NB4 (cell line): ENCODE data around the gene TSBP1.

Experiments used
- MYC ChIP-seq: IDR thresholded peaks from 2 replicates; pipeline ENCODE4 v1.6.1; 2011; ENCODE audit warnings: low read depth, low read length
- POLR2A ChIP-seq: IDR thresholded peaks from 2 replicates; pipeline ENCODE4 v1.6.1; 2011; ENCODE audit warnings: mild to moderate bottlenecking; ENCODE audit not compliant: insufficient read length; ENCODE audit errors: extremely low read depth
- TF ChIP-seq, protein P1 (sequence below): IDR thresholded peaks from one replicate; pipeline ENCODE4 v1.5.1; 2012; ENCODE audit warnings: low read depth, low read length
- TF ChIP-seq, protein P2 (sequence below): IDR thresholded peaks from 2 replicates; pipeline ENCODE4 v1.6.1; 2011; ENCODE audit warnings: low read depth, low read length

DNA sequence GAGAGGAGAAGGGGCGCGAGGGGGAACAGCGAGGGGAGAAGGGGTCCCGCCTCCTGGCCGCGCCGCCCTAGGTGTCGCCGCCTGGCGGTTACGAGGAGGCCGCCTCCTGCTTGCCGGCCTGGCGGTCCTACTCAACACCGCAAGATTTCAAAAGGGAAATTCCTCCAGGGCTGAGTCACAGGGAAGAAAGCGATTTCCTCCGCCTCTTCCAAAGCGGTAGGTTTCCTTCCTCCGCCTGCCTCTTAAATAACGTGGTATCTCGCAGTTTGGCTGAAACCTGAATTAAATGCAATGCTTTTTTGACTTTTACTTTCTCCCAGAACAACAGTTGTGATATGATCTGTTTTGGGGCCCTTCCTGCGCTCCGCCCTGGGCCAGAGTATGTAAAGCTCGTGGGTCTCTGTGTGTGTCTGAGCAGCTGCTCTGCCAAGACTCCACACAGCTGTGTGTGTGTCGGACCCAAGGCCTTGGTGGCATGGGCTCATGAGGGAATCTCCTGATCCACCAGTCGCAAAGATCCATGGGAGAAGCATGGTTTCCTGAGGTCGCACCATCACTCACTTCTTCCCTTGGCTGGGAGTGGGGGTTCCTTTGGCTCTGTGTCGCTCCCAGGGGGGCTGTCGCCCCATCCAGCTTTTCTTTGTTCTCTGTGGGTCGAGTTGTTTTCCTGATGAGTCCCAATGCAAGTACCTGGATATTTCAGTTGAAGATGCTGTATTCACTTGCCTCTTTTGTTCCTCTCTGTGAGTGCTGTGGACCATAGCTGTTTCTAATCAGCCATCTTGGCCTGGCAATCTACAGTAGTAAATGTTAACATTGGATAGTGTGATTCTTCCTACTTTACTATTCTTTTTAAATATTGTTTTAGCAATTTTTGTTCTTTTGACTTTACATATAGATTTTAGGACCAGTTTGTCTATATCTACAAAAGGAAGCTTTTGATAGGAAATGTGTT lies 116.2 kb downstream of the TSBP1 start:
- TF ChIP-seq POLR2A (no peak), MYC (no peak)
- TF ChIP-seq, protein P1, sequence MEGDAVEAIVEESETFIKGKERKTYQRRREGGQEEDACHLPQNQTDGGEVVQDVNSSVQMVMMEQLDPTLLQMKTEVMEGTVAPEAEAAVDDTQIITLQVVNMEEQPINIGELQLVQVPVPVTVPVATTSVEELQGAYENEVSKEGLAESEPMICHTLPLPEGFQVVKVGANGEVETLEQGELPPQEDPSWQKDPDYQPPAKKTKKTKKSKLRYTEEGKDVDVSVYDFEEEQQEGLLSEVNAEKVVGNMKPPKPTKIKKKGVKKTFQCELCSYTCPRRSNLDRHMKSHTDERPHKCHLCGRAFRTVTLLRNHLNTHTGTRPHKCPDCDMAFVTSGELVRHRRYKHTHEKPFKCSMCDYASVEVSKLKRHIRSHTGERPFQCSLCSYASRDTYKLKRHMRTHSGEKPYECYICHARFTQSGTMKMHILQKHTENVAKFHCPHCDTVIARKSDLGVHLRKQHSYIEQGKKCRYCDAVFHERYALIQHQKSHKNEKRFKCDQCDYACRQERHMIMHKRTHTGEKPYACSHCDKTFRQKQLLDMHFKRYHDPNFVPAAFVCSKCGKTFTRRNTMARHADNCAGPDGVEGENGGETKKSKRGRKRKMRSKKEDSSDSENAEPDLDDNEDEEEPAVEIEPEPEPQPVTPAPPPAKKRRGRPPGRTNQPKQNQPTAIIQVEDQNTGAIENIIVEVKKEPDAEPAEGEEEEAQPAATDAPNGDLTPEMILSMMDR: peak; percentile 3
- TF ChIP-seq, protein P2, sequence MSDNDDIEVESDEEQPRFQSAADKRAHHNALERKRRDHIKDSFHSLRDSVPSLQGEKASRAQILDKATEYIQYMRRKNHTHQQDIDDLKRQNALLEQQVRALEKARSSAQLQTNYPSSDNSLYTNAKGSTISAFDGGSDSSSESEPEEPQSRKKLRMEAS: no peak
